Activated naive CD8-positive, alpha-beta T cell (primary cell): Measurements from ENCODE around the gene TC2N.
A peak's percentile ranks its signal among the peaks of the same experiment; 100 is the strongest.
"Not testable (repeated sequence)": the region's sequence is repeated elsewhere in the genome, so short reads cannot be mapped to it uniquely, and the experiment has no call there.

Experiments
- H3K27ac Mint-ChIP-seq: one replicate; pipeline ENCODE4 v1.8.0; 2021; ENCODE audit warnings: mixed read lengths
- H3K27me3 Mint-ChIP-seq: one replicate; pipeline ENCODE4 v1.8.0; 2021; ENCODE audit warnings: mixed read lengths
- H3K36me3 Mint-ChIP-seq: one replicate; pipeline ENCODE4 v1.8.0; 2021; ENCODE audit warnings: mixed read lengths
- H3K4me1 Mint-ChIP-seq: one replicate; pipeline ENCODE4 v1.8.0; 2021; ENCODE audit warnings: low read depth, mixed read lengths
- H3K4me3 Mint-ChIP-seq: one replicate; pipeline ENCODE4 v1.8.0; 2021; ENCODE audit warnings: mild to moderate bottlenecking, mixed read lengths
- H3K9me3 Mint-ChIP-seq: one replicate; pipeline ENCODE4 v1.8.0; 2021; ENCODE audit warnings: low read depth, mixed read lengths

TC2N gene

DNA sequence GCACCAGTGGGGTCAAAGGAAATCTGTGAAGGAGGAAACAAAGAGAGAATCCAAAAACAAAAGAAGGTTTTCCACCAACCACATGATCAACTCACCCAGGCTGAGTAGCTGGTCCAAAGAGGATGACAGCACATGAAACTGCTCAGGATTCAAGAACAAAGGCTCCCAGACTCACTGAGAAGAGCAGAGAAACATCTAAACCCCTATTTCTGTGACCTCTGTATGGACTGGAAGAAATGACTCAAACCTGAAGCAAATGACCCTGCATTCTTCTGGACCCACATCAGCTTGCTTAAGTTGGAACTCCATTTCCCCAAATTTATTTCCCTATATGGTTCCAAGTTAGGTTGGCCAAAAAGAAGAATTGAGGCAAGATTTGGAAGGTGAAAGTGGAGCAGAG, 26.3 kb downstream of the TC2N start:
- Mint-ChIP-seq H3K27ac (no peak overlapping the region), H3K36me3 (peaks cover 15% of the 10 kb centered on the region), H3K4me1 (peaks cover 58% of the 10 kb centered on the region), H3K4me3 (no peak overlapping the region), H3K27me3 (no peaks in the 10 kb centered on the region), H3K9me3 (no peaks in the 10 kb centered on the region)

DNA sequence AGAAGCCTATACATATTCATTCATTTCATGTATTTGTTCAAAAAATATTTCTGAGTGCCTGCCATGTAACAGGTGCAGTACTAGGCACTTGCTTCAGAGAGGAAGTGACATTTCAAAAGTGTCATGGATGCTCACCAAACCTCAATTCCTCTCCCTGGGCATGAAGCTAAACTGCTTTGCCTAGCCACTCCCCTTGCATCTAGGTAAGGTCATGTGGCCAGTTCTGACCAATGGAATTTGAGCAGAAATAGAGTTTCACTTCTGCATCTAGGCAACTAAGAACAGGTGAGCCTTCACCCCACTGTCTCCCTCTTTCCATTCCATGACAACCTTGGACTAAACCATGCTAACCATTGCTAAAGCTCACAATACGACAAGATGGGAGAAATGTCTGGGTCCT, 27.6 kb downstream of the TC2N start:
- Mint-ChIP-seq H3K9me3 (no peaks in the 10 kb centered on the region), H3K27ac (no peak overlapping the region), H3K4me1 (peaks cover 62% of the 10 kb centered on the region), H3K36me3 (peaks cover 14% of the 10 kb centered on the region), H3K4me3 (no peak overlapping the region), H3K27me3 (no peaks in the 10 kb centered on the region)

DNA sequence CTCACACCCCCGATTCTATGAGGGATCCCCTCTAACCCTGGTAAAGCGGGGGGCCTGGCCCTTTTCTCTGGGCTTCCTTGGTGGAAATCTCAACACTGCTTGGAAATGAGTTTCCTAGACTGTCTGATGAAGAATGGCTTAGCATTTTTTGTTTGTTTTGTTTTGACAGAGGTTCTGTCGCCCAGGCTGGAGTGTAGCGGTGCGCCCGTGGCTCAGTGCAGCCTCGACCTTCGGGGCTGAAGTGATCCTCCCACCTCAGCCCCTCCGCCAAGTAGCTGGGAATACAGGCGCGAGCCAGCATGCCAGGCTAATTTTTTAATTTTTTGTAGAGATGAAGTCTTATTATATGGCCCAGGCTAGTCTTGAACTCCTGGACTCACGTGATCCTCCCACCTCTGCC, 30.3 kb downstream of the TC2N start:
- H3K4me3 Mint-ChIP-seq, result peak overlapping the region; percentile 94
- no peaks in the 10 kb centered on the region for H3K27me3 Mint-ChIP-seq
- H3K36me3 Mint-ChIP-seq, result peaks cover 9% of the 10 kb centered on the region
- peaks cover 71% of the 10 kb centered on the region for H3K4me1 Mint-ChIP-seq
- peak overlapping the region; percentile 62 for H3K27ac Mint-ChIP-seq
- no peaks in the 10 kb centered on the region for H3K9me3 Mint-ChIP-seq

DNA sequence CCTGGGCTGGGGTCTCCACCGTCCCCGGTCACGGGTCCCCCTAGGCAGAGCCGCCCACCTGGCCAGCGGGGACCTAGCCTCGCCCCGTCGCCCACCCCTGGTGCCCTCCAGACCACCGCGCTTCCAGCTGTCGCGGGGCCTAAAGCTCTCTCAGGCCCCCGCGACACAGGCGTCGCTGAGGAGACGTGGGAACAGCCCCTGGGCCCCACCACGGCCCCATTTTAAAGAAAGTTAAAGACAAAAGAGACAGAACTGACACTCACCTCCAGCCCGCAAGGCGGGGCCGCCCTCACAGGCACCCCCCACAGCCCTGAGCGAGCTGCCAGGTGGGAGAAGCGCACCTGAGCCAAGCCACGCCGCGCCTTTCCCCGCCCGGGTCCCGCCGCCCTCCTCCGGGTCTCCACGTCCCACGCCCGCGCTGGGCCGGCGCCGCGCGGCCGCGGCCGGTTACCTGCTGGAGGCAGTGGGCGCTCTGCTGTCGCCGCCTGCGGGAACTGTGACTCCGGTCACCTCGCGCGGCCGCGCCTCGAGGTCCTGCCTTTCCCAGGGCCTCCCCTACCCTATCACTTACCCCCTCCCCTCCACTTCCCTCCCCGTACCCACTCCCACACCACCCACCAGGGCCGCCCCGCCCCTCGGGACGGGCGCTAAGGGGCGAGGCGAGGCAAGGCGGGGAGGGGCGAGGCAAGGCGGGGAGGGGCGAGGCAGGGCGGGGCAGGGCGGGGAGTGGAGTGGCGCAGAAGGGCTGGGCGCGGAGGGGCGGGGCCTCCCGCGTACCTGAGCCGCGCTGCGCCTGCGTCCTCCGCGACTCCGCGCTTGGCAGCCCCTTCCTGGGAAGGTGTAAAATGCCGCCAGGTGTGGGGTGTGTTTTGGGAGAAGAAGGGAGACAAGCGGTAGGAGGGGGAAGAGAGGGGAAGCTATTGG, 31.2 kb downstream of the TC2N start:
- no peaks in the 10 kb centered on the region for H3K9me3 Mint-ChIP-seq
- H3K36me3 Mint-ChIP-seq, result peaks cover 9% of the 10 kb centered on the region
- peak overlapping the region; percentile 62 for H3K27ac Mint-ChIP-seq
- H3K27me3 Mint-ChIP-seq, result no peaks in the 10 kb centered on the region
- H3K4me3 Mint-ChIP-seq, result peak overlapping the region; percentile 94
- peaks cover 71% of the 10 kb centered on the region for H3K4me1 Mint-ChIP-seq

DNA sequence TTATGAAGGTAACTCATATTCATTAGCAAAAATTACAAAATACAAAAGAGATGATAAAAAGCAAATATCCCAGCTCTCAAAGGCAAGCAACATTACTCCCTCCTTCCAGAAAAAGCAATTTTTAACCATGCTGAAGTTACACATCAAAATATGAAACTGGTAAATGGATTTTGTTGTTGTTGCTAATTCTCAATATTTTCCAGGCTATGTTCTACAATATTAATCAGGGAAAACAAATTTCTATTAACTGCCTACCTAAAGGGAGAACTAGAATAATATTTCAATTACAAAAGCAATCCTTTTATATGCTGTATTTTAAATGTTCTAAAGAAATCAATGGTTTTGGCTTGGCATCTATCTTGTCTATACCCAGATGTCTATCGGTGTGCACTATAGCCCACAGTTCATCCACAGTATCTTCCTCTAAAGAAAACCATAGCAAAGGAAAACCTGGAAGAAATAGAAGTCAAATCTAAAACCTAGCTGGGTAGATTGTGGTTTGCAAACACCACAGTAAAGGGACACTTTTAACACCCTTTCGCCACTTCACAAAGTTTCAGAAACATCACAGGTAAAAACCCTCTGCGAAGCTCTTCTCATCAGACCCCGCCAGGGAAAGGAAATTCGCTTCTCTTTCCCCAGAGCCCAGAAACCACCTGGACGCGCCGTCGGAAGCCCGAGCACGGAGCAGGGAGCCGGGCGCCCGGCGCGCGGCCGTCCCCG, 32.0 kb downstream of the TC2N start:
- peaks cover 68% of the 10 kb centered on the region for H3K4me1 Mint-ChIP-seq
- H3K36me3 Mint-ChIP-seq, result peaks cover 9% of the 10 kb centered on the region
- peak overlapping the region; percentile 58 for H3K27ac Mint-ChIP-seq
- H3K4me3 Mint-ChIP-seq, result peak overlapping the region; percentile 94
- H3K27me3 Mint-ChIP-seq, result no peaks in the 10 kb centered on the region
- H3K9me3 Mint-ChIP-seq, result no peaks in the 10 kb centered on the region

DNA sequence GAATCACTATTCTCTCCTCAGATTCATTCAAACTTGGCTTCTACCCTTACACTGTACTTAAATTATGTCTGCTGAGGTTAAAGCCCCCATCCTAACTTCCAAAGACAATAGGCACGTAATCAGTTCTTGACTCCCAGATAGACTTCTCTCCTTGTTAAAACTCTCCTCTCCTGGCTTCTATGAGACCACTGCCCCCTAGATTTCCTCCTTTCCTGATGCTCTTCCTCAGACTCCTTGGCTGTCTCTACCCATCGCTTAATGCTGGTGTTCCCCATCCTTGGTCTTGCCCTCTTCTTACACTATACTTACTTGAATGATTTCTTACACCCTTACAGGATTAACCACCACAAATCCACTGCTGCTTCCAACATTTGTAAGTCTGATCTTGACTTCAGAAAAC, 32.8 kb downstream of the TC2N start:
- Mint-ChIP-seq H3K4me1 (peaks cover 68% of the 10 kb centered on the region), H3K27me3 (no peaks in the 10 kb centered on the region), H3K9me3 (no peaks in the 10 kb centered on the region), H3K4me3 (peak overlapping the region; percentile 94), H3K27ac (peak overlapping the region; percentile 25), H3K36me3 (peaks cover 4% of the 10 kb centered on the region)

DNA sequence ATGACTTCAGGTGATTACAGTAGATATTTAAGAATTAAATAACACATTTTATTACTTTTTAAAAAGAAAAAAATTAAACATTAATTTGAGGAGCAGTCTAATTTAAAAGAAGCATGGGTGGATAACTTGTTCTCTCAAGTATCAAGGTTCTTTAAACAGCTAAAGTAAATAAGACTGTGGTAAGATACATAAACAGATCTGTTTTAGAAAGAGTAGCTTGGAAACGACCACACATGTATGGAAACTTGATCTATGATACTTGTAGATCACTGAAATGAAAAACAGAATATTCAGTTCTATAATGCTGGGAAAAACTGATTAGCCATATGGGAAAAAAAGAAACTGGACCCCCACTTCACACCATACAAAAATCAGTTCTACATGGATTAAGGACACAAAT, 36.0 kb downstream of the TC2N start:
- Mint-ChIP-seq H3K9me3 (peaks cover 7% of the 10 kb centered on the region), H3K4me3 (no peak overlapping the region), H3K27ac (no peak overlapping the region), H3K4me1 (peaks cover 59% of the 10 kb centered on the region), H3K36me3 (peaks cover 8% of the 10 kb centered on the region), H3K27me3 (no peaks in the 10 kb centered on the region)

DNA sequence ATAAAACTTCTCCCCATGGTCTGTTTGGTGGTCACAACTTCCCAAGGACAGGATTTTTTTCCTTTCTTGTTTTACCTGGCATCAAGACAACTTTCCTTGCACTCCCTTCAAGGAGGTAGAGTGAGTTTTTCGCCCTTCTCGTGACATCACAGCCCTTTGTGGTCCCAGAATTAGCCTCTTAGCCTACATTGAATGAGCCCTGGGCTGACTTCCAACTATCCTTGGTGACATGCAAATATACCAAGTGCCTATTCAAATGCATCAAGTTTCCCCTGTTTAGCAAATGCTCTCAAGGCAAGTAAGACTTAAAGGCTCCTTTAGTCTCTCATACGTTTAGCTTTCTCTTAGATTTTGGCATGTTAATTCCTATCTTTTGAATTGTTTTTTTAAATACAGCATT, 36.6 kb downstream of the TC2N start:
- H3K4me3 Mint-ChIP-seq, result no peak overlapping the region
- no peak overlapping the region for H3K27ac Mint-ChIP-seq
- H3K4me1 Mint-ChIP-seq, result peaks cover 61% of the 10 kb centered on the region
- no peaks in the 10 kb centered on the region for H3K27me3 Mint-ChIP-seq
- peaks cover 7% of the 10 kb centered on the region for H3K9me3 Mint-ChIP-seq
- peaks cover 10% of the 10 kb centered on the region for H3K36me3 Mint-ChIP-seq

DNA sequence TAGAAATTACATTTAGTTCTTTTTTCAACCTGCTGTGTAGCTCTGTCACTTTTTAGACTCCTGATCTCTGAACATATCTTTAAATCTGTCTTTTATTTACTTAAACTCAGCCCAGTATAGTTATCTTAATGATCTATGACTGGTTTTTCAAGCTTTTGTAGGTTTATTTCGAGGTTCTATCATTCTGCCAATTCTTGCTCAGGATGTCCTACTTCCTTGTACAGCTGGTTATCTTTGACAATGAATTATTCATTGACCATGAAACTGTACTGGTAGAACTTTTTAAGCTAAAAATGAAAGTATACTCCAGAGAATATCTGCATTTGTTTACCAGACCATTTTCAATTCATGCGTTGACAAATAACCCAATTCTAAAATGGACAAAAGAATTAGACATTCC, 37.8 kb downstream of the TC2N start:
- peaks cover 7% of the 10 kb centered on the region for H3K9me3 Mint-ChIP-seq
- H3K27ac Mint-ChIP-seq, result peak overlapping the region; percentile 47
- peaks cover 16% of the 10 kb centered on the region for H3K36me3 Mint-ChIP-seq
- peaks cover 56% of the 10 kb centered on the region for H3K4me1 Mint-ChIP-seq
- no peaks in the 10 kb centered on the region for H3K27me3 Mint-ChIP-seq
- no peak overlapping the region for H3K4me3 Mint-ChIP-seq

DNA sequence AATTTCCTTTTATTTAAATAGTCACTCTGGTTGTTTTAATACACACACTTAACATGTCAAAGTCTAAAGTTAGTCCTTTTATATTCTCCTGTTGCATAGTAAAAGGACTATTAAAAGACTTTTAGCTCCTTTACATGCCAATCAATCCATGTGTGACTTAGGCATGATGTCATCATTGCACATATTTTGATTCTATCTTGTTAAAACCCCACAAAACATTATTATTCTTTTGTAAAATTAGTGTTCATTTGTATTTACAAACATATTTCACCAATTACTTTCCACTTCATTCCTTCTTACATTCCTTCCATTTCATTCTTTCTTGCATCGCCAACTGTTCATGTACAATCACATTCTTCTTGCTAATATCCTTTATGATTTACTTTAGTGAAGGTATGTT, 39.6 kb downstream of the TC2N start:
- H3K36me3 Mint-ChIP-seq, result peaks cover 22% of the 10 kb centered on the region

DNA sequence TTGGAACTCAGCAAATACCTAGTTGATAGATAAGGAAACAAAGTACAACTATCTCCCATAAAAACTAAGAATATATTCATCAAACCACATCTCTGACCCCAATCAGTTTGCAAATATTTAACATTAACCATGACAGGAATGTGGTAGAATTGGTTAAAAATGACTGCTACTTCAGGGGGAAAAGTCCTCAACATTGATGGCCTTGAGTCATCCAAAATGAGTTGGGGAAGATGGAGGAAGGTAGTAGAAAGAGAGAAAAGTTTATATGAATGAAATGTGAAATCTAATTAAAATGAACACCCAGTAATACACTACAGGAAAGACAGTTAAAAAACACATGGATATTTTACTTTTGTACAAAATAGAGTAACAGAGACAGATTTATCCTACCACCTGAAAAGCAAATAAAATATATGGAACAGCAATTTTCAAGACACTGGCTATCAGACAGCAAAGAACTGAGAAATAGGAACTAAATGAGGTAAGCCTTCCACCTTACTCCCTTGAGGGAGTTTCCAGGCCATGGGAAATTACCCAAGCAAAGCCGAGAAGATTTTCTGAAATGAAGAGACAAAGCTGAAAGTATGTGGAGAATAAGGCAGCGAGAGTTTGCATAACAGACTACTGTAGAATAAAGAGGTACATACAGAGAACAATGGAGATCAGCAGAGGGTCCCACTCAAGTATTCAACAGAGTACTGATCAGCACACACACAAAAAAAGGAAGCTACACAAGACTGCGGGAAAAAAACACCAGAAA, 49.6 kb downstream of the TC2N start:
- Mint-ChIP-seq H3K36me3 (peaks cover 39% of the 10 kb centered on the region), H3K4me3 (no peak overlapping the region), H3K27me3 (no peaks in the 10 kb centered on the region), H3K27ac (peak overlapping the region; percentile 59), H3K9me3 (no peaks in the 10 kb centered on the region), H3K4me1 (peaks cover 59% of the 10 kb centered on the region)

More for the DNA sequence above, 39.6 kb downstream of the TC2N start:
- Mint-ChIP-seq H3K4me3 (no peak overlapping the region), H3K27ac (peak overlapping the region; percentile 0), H3K4me1 (peaks cover 51% of the 10 kb centered on the region), H3K9me3 (peaks cover 7% of the 10 kb centered on the region), H3K27me3 (no peaks in the 10 kb centered on the region)

DNA sequence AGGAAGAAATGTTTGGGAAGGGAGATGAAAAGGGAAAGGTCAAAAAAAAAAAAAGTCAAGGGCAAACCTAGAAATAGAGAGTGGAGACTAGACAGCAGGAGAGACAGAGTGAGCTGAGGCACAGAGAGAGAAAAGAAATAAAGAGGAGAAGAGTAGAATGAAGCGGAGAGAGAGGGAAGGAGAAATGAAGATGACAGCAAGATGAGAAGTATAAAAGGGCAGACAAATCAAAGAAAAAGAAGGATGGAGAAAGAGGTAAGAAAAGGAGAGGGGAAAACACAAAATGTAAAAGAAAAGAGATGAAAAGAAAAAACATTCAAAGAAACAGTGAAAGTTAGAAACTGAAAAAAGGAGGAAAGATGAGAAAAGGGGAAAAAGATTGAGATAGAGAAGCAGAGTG, 53.0 kb downstream of the TC2N start:
- H3K27ac Mint-ChIP-seq, result peak overlapping the region; percentile 75
- peaks cover 49% of the 10 kb centered on the region for H3K36me3 Mint-ChIP-seq
- no peaks in the 10 kb centered on the region for H3K27me3 Mint-ChIP-seq
- peaks cover 58% of the 10 kb centered on the region for H3K4me1 Mint-ChIP-seq
- peaks cover 16% of the 10 kb centered on the region for H3K9me3 Mint-ChIP-seq
- no peak overlapping the region for H3K4me3 Mint-ChIP-seq

DNA sequence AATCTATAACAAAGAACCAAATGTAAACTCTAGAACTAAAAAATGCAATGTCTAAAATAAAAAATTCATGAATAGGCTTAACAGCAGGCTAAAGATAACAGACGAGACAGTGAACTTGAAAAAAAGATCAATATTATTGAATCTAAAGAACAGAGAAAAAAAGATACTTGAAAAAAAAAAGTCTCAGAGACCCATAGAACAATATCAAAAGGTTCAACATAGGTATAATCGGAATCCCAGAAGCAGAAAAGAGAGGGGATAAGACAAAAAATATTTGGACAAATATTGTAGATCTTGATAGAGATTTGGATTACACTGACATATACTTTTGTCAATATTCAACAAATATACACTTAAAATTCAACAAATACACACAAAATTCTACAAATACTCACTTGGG, 56.6 kb downstream of the TC2N start:
- Mint-ChIP-seq H3K36me3 (peaks cover 67% of the 10 kb centered on the region), H3K4me1 (peaks cover 27% of the 10 kb centered on the region), H3K27me3 (no peaks in the 10 kb centered on the region), H3K9me3 (peaks cover 31% of the 10 kb centered on the region), H3K27ac (peak overlapping the region; percentile 41), H3K4me3 (no peak overlapping the region)

DNA sequence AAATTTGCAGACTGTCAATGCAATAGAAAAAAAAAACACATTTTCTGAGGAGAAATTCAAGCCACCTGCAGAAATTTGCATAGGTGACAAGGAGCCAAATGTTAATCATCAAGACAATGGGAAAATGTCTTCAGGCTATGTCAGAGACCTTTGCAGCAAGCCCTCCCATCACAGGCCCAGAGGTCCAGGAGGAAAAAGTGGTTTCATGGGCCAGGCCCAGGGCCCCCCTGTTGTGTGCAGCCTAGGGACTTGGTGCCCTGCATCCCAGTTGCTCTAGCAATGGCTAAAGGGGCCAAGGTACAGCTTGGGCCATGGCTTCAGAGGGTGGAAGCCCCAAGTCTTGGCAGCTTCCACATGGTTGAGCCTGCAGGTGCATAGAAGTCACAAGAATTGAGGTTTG, 60.6 kb downstream of the TC2N start:
- peaks cover 55% of the 10 kb centered on the region for H3K36me3 Mint-ChIP-seq
- peaks cover 8% of the 10 kb centered on the region for H3K4me1 Mint-ChIP-seq
- H3K9me3 Mint-ChIP-seq, result peaks cover 32% of the 10 kb centered on the region
- no peak overlapping the region for H3K4me3 Mint-ChIP-seq
- H3K27ac Mint-ChIP-seq, result no peak overlapping the region
- H3K27me3 Mint-ChIP-seq, result no peaks in the 10 kb centered on the region

DNA sequence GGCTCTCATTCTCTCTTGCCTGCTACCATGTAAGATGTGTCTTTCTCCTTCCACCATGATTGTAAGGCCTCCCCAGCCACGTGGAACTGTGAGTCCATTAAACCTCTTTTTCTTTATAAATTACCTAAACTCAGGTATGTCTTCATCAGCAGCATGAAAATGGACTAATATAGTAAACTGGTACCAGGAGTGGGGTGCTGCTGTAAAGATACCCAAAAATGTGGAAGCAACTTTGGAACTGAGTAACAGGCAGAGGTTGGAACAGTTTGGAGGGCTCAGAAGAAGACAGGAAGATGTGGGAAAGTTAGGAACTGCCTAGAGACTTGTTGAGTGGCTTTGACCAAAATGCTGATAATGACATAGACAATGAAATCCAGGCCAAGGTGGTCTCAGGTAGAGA, 61.2 kb downstream of the TC2N start:
- H3K4me3 Mint-ChIP-seq, H3K27ac Mint-ChIP-seq, H3K4me1 Mint-ChIP-seq, H3K27me3 Mint-ChIP-seq: not testable (repeated sequence)
- Mint-ChIP-seq H3K9me3 (peaks cover 32% of the 10 kb centered on the region), H3K36me3 (peaks cover 51% of the 10 kb centered on the region)
